Ecto neural progenitor cell (in vitro differentiated cells): ENCODE measurements around the gene TBC1D21.

Experiments used
- DNase-seq: peaks from one replicate; pipeline ENCODE4 v3.0.0-alpha.2; 2018; ENCODE audit warnings: low spot score

The TBC1D21 gene

GRCh38 chr15:73889053-73889761, 15.8 kb downstream of the TBC1D21 start:
- no peak for DNase-seq

DNA sequence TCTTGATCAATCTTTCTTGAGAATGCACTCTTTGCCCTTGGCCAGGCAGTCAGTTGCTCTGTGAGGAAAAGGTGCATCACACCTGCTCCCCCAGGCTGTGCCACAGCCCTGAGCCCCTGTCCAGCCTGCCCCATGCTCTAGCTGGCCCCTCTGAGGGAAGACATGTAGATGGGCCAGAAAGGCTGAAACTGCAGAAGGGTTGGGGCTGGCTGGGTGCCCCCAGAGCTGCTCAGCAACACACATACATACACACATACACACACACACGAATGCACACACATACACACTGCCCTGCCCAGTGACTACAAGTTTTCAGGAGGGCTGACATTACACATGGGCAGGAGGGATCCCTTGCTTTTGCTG, 16.4 kb downstream of the TBC1D21 start:
- no peak for DNase-seq

GRCh38 chr15:73891328-73892315, 18.3 kb downstream of the TBC1D21 start:
- no peak for DNase-seq

GRCh38 chr15:73892446-73893226, 19.3 kb downstream of the TBC1D21 start:
- DNase-seq, result no peak

- DNase-seq, result no peak
Observed at GRCh38 chr15:73894133-73894814, 20.9 kb downstream of the TBC1D21 start.

DNA sequence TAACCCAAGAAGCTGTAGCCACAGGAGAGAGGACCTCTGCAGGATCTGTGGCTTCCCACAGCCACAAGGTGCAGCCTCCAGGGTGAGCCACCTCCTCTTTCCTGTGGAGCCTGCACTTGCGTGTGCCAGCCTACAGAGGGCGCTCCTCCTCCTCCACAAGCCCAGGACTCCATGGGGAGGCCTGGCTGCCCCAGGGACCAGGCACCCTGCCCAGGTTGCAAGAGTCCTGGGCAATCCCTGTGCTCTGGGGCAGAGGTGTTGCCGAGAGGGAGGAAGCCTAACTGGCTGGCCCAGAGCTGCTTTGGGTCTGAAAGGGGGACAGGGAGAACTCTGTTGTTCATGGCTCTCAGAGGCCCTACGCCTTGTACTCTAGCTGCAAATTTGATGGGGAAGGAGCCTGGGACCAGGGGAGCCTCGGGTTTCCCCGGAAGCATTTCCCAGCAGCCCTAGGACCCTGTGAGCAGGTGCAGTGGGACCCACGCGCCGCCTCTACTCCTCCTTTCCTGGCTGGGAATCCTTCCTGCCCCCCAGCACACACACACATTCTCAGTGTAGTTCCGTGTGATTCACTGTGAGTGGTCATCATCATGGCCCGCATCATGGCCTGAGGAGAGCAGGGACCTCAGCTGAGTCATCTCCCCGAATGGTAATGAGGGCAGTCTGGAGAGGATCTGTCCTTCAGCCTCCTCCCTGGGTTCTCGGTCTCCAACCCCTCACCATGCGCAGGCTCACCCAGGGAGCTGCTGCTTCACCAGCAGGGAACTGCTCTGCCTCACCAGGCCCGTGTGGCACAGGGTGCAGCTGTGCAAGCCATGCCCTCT, 24.3 kb downstream of the TBC1D21 start:
- peak; percentile 70 for DNase-seq

GRCh38 chr15:73899197-73900094, 26.1 kb downstream of the TBC1D21 start:
- no peak for DNase-seq

DNA sequence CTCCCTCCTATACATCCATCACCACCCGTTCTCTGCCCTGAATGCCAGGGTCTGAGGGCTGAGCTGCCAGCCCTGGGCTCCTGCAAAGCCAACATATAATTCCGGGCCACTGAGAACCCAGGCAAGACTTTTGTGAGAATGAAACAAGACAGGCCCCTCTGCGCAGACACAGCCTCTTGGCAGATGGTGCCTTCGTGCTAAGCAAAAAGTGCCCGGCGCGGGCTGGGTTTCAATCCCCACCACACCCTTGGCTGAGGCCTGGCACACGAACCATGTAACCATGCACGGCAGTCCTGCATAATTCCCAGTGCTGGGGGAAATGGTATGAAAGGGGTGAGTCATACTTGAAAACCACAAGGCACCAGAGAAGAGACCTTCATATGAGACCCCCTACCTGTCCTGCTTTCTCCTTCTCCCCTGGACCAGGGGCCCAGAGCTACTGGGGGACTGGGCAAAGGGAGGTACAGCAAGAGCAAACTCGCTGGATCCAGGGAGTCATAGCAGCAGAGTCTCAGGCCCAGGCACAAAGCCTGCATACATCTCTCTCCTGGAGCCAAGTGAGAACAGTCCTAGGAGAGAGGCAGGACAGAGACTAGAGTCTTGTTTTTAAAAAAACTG, 26.8 kb downstream of the TBC1D21 start:
- no peak for DNase-seq

GRCh38 chr15:73901126-73901810, 27.9 kb downstream of the TBC1D21 start:
- DNase-seq, result no peak

GRCh38 chr15:73902121-73903020, 29.0 kb downstream of the TBC1D21 start:
- DNase-seq, result no peak

- no peak for DNase-seq
Observed at GRCh38 chr15:73904026-73904815, 30.9 kb downstream of the TBC1D21 start.

DNA sequence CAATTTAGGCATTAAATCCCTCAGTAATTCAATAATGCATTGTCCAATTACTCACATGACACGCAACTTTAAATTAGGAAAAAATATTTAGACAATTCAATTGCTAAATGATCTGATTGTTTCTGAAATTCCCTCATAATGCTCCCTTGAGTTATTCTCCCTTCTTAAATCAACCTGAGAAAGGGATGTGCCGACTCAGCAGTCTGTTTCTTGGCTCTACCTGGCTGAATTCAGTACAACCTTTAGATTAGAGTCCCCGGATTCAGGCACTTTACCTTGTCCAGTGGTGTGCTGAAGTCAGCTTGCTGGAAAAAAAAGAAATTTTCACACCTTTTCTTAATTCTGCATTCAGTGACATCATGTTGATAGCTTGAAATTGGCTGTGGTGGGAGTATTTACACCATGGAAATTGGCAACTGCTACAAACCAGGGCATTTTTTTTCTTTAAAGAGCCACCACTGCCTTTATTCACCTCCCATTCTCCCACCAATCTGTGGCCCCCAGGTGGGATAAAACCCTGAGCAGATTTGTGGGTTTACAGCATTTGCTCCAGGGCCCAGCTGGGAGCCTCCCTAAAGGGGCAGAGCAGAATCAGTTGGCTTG, 32.0 kb downstream of the TBC1D21 start:
- DNase-seq, result no peak

GRCh38 chr15:73906346-73907034, 33.1 kb downstream of the TBC1D21 start:
- no peak for DNase-seq

DNA sequence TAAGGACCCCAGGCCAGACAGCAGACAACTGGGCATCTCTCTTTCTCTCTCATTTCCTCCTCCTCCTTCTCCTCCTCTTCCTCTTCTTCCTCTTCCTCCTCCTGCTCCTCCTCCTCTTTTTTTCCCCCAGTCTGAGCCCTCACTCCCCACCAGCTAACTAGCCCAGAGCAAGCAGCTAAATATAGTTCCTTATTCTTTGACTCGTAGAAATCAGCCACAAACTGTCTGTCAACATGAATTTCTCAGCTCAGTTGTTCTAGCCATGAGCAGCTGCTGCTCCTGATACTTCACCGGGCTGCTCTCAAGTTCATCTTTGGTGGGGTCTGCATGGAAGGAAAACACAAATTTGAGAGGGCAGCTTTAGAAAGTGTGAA, 33.7 kb downstream of the TBC1D21 start:
- DNase-seq, result no peak

DNA sequence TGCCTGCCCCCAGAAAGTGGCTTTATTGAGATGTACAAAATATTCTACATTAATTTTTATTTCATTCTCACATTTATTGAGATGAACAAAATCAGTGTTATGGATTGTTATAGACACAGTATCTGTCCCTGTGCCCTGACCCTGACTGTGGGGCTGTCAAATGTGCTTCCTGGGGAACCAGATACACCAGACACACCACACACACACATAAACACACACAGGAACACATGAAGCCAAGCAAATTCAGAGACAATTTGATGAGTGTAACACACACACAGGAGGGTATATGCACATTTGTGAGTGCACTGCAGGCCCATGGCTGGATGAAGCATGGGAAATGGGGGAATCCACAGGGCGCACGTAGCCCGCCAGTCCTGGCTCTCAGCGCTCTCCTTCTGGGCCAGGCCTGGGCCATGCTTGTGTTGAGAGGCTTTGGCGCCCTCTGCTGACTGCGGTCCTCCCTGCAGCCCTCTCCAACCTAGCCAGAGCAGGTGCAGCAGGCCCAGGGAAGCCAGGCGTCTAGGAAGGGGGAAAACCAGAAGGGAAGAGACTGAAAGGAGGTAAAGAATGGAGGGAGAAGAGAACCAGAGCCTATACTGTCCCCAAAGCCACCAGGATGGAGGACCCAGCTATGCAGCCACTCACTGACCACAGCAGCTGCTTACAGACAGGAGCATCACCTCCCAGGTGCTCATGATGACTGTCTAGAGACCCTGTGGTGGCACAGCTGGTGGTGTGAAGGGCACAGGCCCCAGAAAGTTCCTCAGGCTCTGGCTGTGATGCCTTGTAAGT, 34.9 kb downstream of the TBC1D21 start:
- peak; percentile 88 for DNase-seq
